Measurements from ENCODE around the gene EGFR.
A peak's percentile ranks its signal among the peaks of the same experiment; 100 is the strongest.

Gene EGFR

GRCh38 chr7:55130395-55131141, 111.8 kb downstream of the EGFR start:
- peak; percentile 63 for DNase-seq

- no peak for DNase-seq
These were observed 112.5 kb downstream of the EGFR start for GRCh38 chr7:55131142-55131929.

- no peak for DNase-seq
These were observed 113.7 kb downstream of the EGFR start for GRCh38 chr7:55132550-55132889.

GRCh38 chr7:55132890-55133551, 114.2 kb downstream of the EGFR start:
- DNase-seq = peak; percentile 98

GRCh38 chr7:55133630-55134358, 115.0 kb downstream of the EGFR start:
- DNase-seq = peak; percentile 99

GRCh38 chr7:55134359-55134725, 115.5 kb downstream of the EGFR start:
- no peak for DNase-seq

GRCh38 chr7:55134786-55135185, 116.0 kb downstream of the EGFR start:
- DNase-seq = no peak

- no peak for DNase-seq
These were observed 116.6 kb downstream of the EGFR start for GRCh38 chr7:55135462-55135861.

- no peak for DNase-seq
These were observed 119.8 kb downstream of the EGFR start for GRCh38 chr7:55138663-55139062.

- peak; percentile 39 for DNase-seq
These were observed 121.6 kb downstream of the EGFR start for GRCh38 chr7:55140221-55140940.

- DNase-seq = no peak
These were observed 122.1 kb downstream of the EGFR start for GRCh38 chr7:55140941-55141278.

- no peak for DNase-seq
These were observed 124.2 kb downstream of the EGFR start for GRCh38 chr7:55142919-55143600.

- DNase-seq = no peak
These were observed 125.8 kb downstream of the EGFR start for GRCh38 chr7:55144333-55145317.

- DNase-seq = no peak
These were observed 126.8 kb downstream of the EGFR start for GRCh38 chr7:55145606-55146005.

- no peak for DNase-seq
These were observed 128.3 kb downstream of the EGFR start for GRCh38 chr7:55147101-55147500.

GRCh38 chr7:55147736-55148135, 128.9 kb downstream of the EGFR start:
- DNase-seq = no peak

- peak; percentile 36 for DNase-seq
These were observed 129.8 kb downstream of the EGFR start for GRCh38 chr7:55148571-55148970.

GRCh38 chr7:55149001-55149400, 130.2 kb downstream of the EGFR start:
- peak; percentile 50 for DNase-seq

- no peak for DNase-seq
These were observed 131.3 kb downstream of the EGFR start for GRCh38 chr7:55150166-55150565.

GRCh38 chr7:55150709-55151451, 132.1 kb downstream of the EGFR start:
- DNase-seq = no peak

Data from fibroblast of upper back skin (primary cell).